Esophagus squamous epithelium (tissue), 5 donors: ENCODE data around the gene CDH6. TPM values are rescaled to one million over a fixed set of nuclear protein-coding genes. Genes with fewer than 3 reads are reported as not detected.

Experiments
- DNase-seq: peaks from one replicate; lab custom pipeline; 2025; lab: John Stamatoyannopoulos, UW
- H3K27ac ChIP-seq, 4 donors: fragments of 200-600 bp; sonication (generic); one replicate each; pipeline ENCODE4 v1.5.1; 2016 to 2019; ENCODE audit warnings: mild to moderate bottlenecking in 1 of 4
- H3K27me3 ChIP-seq, 4 donors: fragments of 200-600 bp; sonication (generic); 1 replicate in 3 of 4; 2 replicates in 1 of 4; pipeline versions ENCODE4 v1.5.1 to v1.6.0; 2017 to 2021; ENCODE audit warnings: antibody characterized with exemption in 1 of 4
- H3K36me3 ChIP-seq, 3 donors: fragments of 200-600 bp; sonication (generic); one replicate each; pipeline ENCODE4 v1.5.1; 2016 to 2019
- H3K4me1 ChIP-seq, 3 donors: fragments of 200-600 bp; sonication (generic); one replicate each; pipeline ENCODE4 v1.5.1; 2017 to 2019
- H3K4me3 ChIP-seq, 4 donors: fragments of 200-600 bp; sonication (generic); 1 replicate in 3 of 4; 2 replicates in 1 of 4; pipeline ENCODE4 v1.5.1; 2016 to 2019; ENCODE audit warnings: mild to moderate bottlenecking in 2 of 4, moderate library complexity in 1 of 4
- H3K9me3 ChIP-seq, 3 donors: fragments of 200-600 bp; sonication (generic); one replicate each; pipeline ENCODE4 v1.5.1; 2016 to 2019
- POLR2A ChIP-seq, 4 donors: fragments of 450-650 bp; IDR thresholded peaks; one replicate each; pipeline ENCODE4 v1.6.1; 2017; ENCODE audit warnings: antibody characterized with exemption in 4 of 4, mild to moderate bottlenecking in 4 of 4, moderate library complexity in 3 of 4
- WGBS, 2 donors: methylation state at CpG; one replicate each; pipeline ENCODE4 v1.1.5; 2018; 5-methylcytosine and 5-hydroxymethylcytosine counted together
- intact Hi-C: fragments of 100-400 bp; cut with DNase I; formaldehyde crosslinking; loops from one replicate; pipeline ENCODE4 v1.15.0; 2022
- total RNA-seq, 4 donors: library from RNA; depleted of rRNA; stranded (reverse); fragments of >200 nt; gene quantifications; one replicate each; pipeline ENCODE4 v1.1.0, GENCODE V29; 2016
- TF ChIP-seq, protein P1 (sequence below), 6 experiments: fragments of 450-650 bp in 4 of 6; fragments of 200-600 bp in 2 of 6; sonication (generic) in 2 of 6; IDR thresholded peaks; one replicate each; pipeline ENCODE4 v1.5.1; 2016 to 2019; ENCODE audit warnings: antibody characterized with exemption in 6 of 6, mild to moderate bottlenecking in 4 of 6, moderate library complexity in 4 of 6
- donor health status: DM: yes; HTN: yes; CAD: no.

The CDH6 gene
- total RNA-seq, 4 donors from 2014 or later: 1.5 to 5.0 (median 4.2) TPM

GRCh38 chr5:31225613-31226012, 32.1 kb downstream of the CDH6 start:
- H3K4me3 ChIP-seq: no peak overlapping the region
- TF ChIP-seq, protein P1, sequence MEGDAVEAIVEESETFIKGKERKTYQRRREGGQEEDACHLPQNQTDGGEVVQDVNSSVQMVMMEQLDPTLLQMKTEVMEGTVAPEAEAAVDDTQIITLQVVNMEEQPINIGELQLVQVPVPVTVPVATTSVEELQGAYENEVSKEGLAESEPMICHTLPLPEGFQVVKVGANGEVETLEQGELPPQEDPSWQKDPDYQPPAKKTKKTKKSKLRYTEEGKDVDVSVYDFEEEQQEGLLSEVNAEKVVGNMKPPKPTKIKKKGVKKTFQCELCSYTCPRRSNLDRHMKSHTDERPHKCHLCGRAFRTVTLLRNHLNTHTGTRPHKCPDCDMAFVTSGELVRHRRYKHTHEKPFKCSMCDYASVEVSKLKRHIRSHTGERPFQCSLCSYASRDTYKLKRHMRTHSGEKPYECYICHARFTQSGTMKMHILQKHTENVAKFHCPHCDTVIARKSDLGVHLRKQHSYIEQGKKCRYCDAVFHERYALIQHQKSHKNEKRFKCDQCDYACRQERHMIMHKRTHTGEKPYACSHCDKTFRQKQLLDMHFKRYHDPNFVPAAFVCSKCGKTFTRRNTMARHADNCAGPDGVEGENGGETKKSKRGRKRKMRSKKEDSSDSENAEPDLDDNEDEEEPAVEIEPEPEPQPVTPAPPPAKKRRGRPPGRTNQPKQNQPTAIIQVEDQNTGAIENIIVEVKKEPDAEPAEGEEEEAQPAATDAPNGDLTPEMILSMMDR (IDR thresholded peaks at IDR 0.05): no peak
- no peak for TF ChIP-seq POLR2A (IDR thresholded peaks at IDR 0.05)
- no peaks in the 10 kb centered on the region for H3K9me3 ChIP-seq
- H3K36me3 ChIP-seq: no peaks in the 10 kb centered on the region
- 73 to 86% methylated on average over 3 of the region's 3 CpGs for WGBS, 2 donors
- DNase-seq: no peak
- no peaks in the 10 kb centered on the region for H3K27me3 ChIP-seq
- H3K4me1 ChIP-seq: no peaks in the 10 kb centered on the region
- peak overlapping the region in 2 of 4 donors; percentile 13 to 51 for H3K27ac ChIP-seq
- intact Hi-C loops: no loop called here

- intact Hi-C loops: no loop called here
- Histone ChIP-seq H3K9me3 (no peaks in the 10 kb centered on the region), H3K4me3 (no peak overlapping the region), H3K4me1 (peaks cover 0 to 2% (median 0%) of the 10 kb centered on the region in 3 donors), H3K36me3 (no peaks in the 10 kb centered on the region), H3K27ac (peak overlapping the region in 3 of 4 donors; percentile 27 to 57 (median 36)), H3K27me3 (no peaks in the 10 kb centered on the region)
- 45 to 63% methylated on average over 5 of the region's 5 CpGs for WGBS, 2 donors
- no peak for DNase-seq
- TF ChIP-seq, protein P1 (IDR thresholded peaks at IDR 0.05): no peak
- TF ChIP-seq POLR2A (IDR thresholded peaks at IDR 0.05): no peak
Measured at GRCh38 chr5:31226651-31227050, 33.2 kb downstream of the CDH6 start.

GRCh38 chr5:31229266-31229665, 35.8 kb downstream of the CDH6 start:
- H3K4me1 ChIP-seq: peaks cover 0 to 6% (median 0%) of the 10 kb centered on the region in 3 donors
- 56 to 70% methylated on average over 2 of the region's 2 CpGs for WGBS, 2 donors
- H3K27ac ChIP-seq: peak overlapping the region in 1 of 4 donors; percentile 12
- intact Hi-C loops: no loop called here
- no peaks in the 10 kb centered on the region for H3K27me3 ChIP-seq
- H3K9me3 ChIP-seq: no peaks in the 10 kb centered on the region
- no peaks in the 10 kb centered on the region for H3K36me3 ChIP-seq
- DNase-seq: no peak
- TF ChIP-seq POLR2A (IDR thresholded peaks at IDR 0.05): no peak
- TF ChIP-seq, protein P1 (IDR thresholded peaks at IDR 0.05): no peak
- no peak overlapping the region for H3K4me3 ChIP-seq

GRCh38 chr5:31231177-31231838, 37.8 kb downstream of the CDH6 start:
- Histone ChIP-seq H3K4me3 (no peak overlapping the region), H3K9me3 (no peaks in the 10 kb centered on the region), H3K4me1 (peaks cover 0 to 6% (median 0%) of the 10 kb centered on the region in 3 donors), H3K27ac (peak overlapping the region in 2 of 4 donors; percentile 12 to 23), H3K27me3 (no peaks in the 10 kb centered on the region), H3K36me3 (no peaks in the 10 kb centered on the region)
- no peak for TF ChIP-seq POLR2A (IDR thresholded peaks at IDR 0.05)
- TF ChIP-seq, protein P1 (IDR thresholded peaks at IDR 0.05): no peak
- 64 to 67% methylated on average over 6 of the region's 6 CpGs for WGBS, 2 donors
- DNase-seq: no peak
- intact Hi-C loops: no loop called here

DNA sequence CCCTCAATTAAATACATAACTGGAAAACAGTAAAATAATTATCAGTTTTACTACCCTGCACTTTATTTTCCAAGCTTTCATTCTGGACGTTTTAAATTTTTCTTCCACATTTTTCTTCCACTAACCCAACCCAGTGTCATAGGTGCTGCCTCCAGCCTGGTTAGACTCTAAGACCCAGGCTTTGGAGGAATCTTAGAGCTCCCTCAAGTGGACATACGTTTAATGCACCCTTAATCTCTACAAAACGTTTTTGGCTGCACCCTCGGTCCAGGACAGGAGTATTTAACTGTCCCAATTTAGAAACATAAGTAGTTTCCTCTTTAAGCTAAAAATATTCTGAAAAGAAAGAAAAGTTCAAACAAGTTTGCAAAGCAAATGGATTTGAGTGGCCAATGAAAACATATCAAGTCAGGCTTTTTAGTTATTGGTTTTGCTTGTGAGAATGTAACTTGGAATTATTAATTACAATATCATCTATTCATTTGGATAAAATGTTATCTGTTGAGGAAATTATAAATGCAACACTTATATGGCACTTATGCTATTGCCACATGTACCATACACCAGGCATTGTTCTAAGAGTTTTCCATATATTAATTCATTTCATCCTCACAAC, 38.9 kb downstream of the CDH6 start:
- TF ChIP-seq POLR2A (IDR thresholded peaks at IDR 0.05): no peak
- TF ChIP-seq, protein P1 (IDR thresholded peaks at IDR 0.05): peak; percentile 28 to 58 (median 46)
- peaks cover 0 to 6% (median 0%) of the 10 kb centered on the region in 3 donors for H3K4me1 ChIP-seq
- no peaks in the 10 kb centered on the region for H3K9me3 ChIP-seq
- H3K27me3 ChIP-seq: no peaks in the 10 kb centered on the region
- intact Hi-C loops: no loop called here
- 0 to 10% methylated on average over 4 of the region's 4 CpGs for WGBS, 2 donors
- no peak overlapping the region for H3K4me3 ChIP-seq
- DNase-seq: no peak
- no peak overlapping the region for H3K27ac ChIP-seq
- no peaks in the 10 kb centered on the region for H3K36me3 ChIP-seq
